Erythroblast (primary cell): Measurements from ENCODE around the gene PLEKHS1.

ENCODE experiments used
- GATA1 ChIP-seq: IDR thresholded peaks from 2 replicates; pipeline ENCODE4 v1.6.1; 2011; ENCODE audit warnings: low read depth, mild to moderate bottlenecking, control low read depth, low read length, moderate library complexity
- POLR2A ChIP-seq: IDR thresholded peaks from 2 replicates; pipeline ENCODE4 v1.6.1; 2011; ENCODE audit warnings: mild to moderate bottlenecking, low read length

- no peak for TF ChIP-seq POLR2A
- TF ChIP-seq GATA1: no peak
These were observed 10.6 kb upstream of the PLEKHS1 start for GRCh38 chr10:113740850-113741249.
